HG03139 (cell line): ENCODE measurements around the gene FMN2.
"Not testable (repeated sequence)": the region's sequence is repeated elsewhere in the genome, so short reads cannot be mapped to it uniquely, and the experiment has no call there.

Experiments used
- ATAC-seq: cut with Tn5 transposase; IDR thresholded peaks from one replicate; pipeline ENCODE4 v1.9.1; 2021; ENCODE audit not compliant: unreplicated experiment

FMN2 gene

GRCh38 chr1:240247899-240248298 lies 156.2 kb downstream of the FMN2 start:
- ATAC-seq: no peak

- no peak for ATAC-seq
Observed at GRCh38 chr1:240254006-240254405, 162.3 kb downstream of the FMN2 start.

GRCh38 chr1:240254778-240255291 lies 163.2 kb downstream of the FMN2 start:
- no peak for ATAC-seq

GRCh38 chr1:240255922-240256321 lies 164.2 kb downstream of the FMN2 start:
- ATAC-seq: no peak

GRCh38 chr1:240256836-240257503 lies 165.3 kb downstream of the FMN2 start:
- no peak for ATAC-seq

GRCh38 chr1:240258910-240259309 lies 167.2 kb downstream of the FMN2 start:
- no peak for ATAC-seq

GRCh38 chr1:240264494-240264893 lies 172.8 kb downstream of the FMN2 start:
- not testable (repeated sequence) for ATAC-seq

GRCh38 chr1:240271081-240271480 lies 179.4 kb downstream of the FMN2 start:
- ATAC-seq: no peak

GRCh38 chr1:240274569-240274968 lies 182.9 kb downstream of the FMN2 start:
- no peak for ATAC-seq

GRCh38 chr1:240275219-240275618 lies 183.5 kb downstream of the FMN2 start:
- ATAC-seq: not testable (repeated sequence)

GRCh38 chr1:240278082-240278481 lies 186.4 kb downstream of the FMN2 start:
- no peak for ATAC-seq

- ATAC-seq: no peak
Observed at GRCh38 chr1:240280560-240281322, 189.1 kb downstream of the FMN2 start.

GRCh38 chr1:240282061-240282830 lies 190.6 kb downstream of the FMN2 start:
- no peak for ATAC-seq

- ATAC-seq: no peak
Observed at GRCh38 chr1:240284656-240285414, 193.2 kb downstream of the FMN2 start.

- ATAC-seq: no peak
Observed at GRCh38 chr1:240285540-240285939, 193.9 kb downstream of the FMN2 start.

- ATAC-seq: no peak
Observed at GRCh38 chr1:240287722-240288121, 196.0 kb downstream of the FMN2 start.

- ATAC-seq: no peak
Observed at GRCh38 chr1:240293706-240294105, 202.0 kb downstream of the FMN2 start.

GRCh38 chr1:240294566-240294965 lies 202.9 kb downstream of the FMN2 start:
- no peak for ATAC-seq

GRCh38 chr1:240295811-240296210 lies 204.1 kb downstream of the FMN2 start:
- no peak for ATAC-seq

GRCh38 chr1:240304466-240304865 lies 212.8 kb downstream of the FMN2 start:
- ATAC-seq: no peak

- no peak for ATAC-seq
Observed at GRCh38 chr1:240306673-240307072, 215.0 kb downstream of the FMN2 start.
